WI38 (cell line): ENCODE data around the gene DENND4A.
A peak's percentile ranks its signal among the peaks of the same experiment; 100 is the strongest.

Experiments used
- H3K4me3 ChIP-seq: 2 replicates; pipeline ENCODE4 v1.5.1; 2011; ENCODE audit warnings: low read depth, mild to moderate bottlenecking, control low read depth, low read length
- TF ChIP-seq, protein P1 (sequence below): IDR thresholded peaks from 2 replicates; pipeline ENCODE4 v1.5.1; 2012; ENCODE audit warnings: low read depth, mild to moderate bottlenecking, control low read depth, low read length

DENND4A gene

GRCh38 chr15:65641768-65642475 is 150.2 kb downstream of the DENND4A start:
- TF ChIP-seq, protein P1, sequence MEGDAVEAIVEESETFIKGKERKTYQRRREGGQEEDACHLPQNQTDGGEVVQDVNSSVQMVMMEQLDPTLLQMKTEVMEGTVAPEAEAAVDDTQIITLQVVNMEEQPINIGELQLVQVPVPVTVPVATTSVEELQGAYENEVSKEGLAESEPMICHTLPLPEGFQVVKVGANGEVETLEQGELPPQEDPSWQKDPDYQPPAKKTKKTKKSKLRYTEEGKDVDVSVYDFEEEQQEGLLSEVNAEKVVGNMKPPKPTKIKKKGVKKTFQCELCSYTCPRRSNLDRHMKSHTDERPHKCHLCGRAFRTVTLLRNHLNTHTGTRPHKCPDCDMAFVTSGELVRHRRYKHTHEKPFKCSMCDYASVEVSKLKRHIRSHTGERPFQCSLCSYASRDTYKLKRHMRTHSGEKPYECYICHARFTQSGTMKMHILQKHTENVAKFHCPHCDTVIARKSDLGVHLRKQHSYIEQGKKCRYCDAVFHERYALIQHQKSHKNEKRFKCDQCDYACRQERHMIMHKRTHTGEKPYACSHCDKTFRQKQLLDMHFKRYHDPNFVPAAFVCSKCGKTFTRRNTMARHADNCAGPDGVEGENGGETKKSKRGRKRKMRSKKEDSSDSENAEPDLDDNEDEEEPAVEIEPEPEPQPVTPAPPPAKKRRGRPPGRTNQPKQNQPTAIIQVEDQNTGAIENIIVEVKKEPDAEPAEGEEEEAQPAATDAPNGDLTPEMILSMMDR: no peak
- no peak overlapping the region for H3K4me3 ChIP-seq

GRCh38 chr15:65639509-65639908 is 152.6 kb downstream of the DENND4A start:
- no peak overlapping the region for H3K4me3 ChIP-seq
- TF ChIP-seq, protein P1: no peak

GRCh38 chr15:65638681-65639089 is 153.4 kb downstream of the DENND4A start:
- H3K4me3 ChIP-seq: no peak overlapping the region
- TF ChIP-seq, protein P1: peak; percentile 77

- TF ChIP-seq, protein P1: no peak
- H3K4me3 ChIP-seq: no peak overlapping the region
These were observed 154.0 kb downstream of the DENND4A start for GRCh38 chr15:65638109-65638508.

DNA sequence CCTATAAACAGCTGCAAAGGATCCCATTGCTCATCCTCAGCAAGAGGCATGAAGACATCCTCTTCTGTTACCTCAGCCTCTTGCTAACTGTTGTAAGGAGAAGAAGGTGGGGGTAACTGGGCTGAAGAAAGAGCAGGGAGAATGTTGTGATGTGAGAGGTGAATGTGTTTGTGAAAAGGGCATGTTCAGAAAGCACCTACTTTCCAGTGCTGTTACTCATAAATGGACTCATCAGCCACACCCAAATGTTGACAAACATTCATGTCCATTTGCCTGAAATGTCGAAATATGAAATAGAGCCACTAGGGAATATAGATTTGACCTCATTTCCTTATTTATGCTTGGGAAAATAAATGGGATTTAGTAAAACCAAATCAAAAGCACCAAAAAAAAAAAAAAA is 157.7 kb downstream of the DENND4A start:
- TF ChIP-seq, protein P1: no peak
- no peak overlapping the region for H3K4me3 ChIP-seq

GRCh38 chr15:65633752-65634151 is 158.3 kb downstream of the DENND4A start:
- no peak overlapping the region for H3K4me3 ChIP-seq
- TF ChIP-seq, protein P1: no peak

DNA sequence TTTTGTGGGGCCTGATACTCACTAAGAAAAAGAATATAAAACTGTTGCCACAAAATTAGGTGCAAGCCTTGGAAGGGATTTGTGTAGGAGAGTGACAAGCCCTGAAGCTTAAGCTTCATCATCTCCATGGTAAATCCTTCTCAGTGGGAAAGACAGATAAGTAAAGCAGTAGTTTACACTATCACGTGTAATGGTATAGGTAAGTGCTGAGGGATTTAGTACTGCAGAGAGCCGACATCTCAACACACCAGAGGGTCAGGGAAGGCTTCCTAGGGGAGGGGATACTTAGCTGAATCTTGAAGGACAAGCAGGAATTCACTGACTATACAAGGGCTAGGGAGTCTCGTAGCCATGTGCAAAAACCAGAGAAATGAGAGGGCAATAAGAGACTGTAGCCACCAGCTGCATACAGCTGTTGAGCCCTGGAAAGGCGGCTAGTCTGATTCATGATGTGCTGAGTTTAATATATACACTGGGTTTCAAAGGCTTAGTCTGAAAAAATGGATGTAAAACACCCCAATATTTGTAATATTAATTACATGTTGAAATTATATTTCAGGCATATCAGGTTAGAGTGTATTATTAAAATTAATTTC is 159.2 kb downstream of the DENND4A start:
- H3K4me3 ChIP-seq: no peak overlapping the region
- TF ChIP-seq, protein P1: no peak
